Right hindlimb (tissue), 1 donor: Measurements from ENCODE around the gene LDAF1.

Experiments used
- DNase-seq: peaks from one replicate; pipeline ENCODE4 v3.0.0-alpha.2; 2018

LDAF1 gene

DNA sequence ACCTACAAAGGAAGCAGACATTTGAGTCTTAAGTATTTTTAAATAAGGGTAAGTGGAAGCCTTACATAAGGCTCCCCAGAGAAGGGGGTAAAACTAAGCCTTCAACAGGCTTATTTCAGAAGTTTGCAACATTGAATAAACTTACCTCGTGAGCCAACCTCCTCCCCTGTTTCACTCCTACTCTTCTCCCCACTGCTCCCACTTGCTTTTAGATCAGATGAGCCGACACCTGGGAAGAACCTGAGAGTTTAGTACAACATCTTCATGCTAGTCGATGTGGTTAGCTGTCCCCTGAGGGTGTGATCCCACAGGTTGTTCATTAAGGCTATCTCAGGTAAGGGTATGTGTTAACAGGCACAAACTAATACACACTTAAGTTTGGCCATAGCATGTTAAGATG is 39.1 kb downstream of the LDAF1 start:
- DNase-seq, result no peak

DNA sequence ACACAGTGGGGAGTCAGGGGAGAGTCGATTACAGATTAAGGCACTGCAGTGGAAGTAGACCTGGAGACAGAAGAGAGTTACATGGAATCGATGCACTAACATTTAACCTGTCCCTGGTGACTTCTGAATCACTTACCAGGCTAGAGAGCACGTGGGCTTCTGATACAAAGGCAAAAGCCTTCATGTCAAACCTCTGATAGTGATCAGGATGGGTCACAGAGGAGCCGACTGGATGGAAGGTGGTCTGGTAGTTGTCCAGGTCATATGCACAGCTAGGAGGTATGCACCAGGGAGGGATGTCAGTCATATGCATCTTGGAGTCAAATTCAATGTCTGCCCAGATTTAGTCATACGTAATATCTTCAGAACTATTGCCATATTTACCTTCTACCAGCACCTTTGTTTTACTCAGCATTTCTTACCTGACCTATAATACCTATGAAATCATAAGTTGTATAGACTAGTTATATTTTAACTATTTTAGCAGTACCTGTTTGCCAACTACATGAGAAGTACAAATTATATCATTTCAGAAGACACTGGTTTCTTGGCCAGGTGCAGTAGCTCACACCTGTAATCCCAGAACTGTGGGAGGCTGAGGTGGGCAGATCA is 41.2 kb downstream of the LDAF1 start:
- DNase-seq, result no peak

DNA sequence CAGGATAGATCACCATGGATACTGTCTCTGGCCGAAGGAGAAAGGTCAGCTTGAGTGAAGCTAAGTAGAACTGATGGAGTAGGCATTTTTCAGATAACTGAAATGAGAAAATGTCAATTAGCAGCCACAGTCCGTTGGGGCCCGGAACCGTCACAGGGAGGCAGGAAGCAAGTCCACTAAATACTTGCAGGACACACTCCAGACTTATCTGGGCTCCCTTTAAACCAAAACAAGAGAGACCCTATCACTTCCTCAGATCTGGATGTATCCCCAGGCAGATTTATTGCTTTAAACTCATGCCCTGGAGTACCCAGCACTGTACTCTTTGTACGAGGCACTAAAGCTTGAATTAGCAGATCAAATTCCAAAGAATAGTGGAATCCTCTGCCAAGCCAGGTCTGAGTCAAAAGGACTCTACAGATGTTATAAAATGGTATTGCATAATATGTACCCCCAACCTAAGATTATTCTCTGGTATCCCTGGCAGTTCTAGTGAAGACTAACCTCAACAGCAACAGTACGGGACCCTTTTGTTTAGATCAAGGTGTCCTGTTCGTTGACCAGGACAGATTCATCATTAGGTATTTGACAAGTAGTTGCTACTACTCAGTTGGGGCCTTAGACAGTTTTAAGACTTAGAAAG is 44.8 kb downstream of the LDAF1 start:
- DNase-seq, result no peak

GRCh38 chr16:21205303-21205702 is 46.8 kb downstream of the LDAF1 start:
- no peak for DNase-seq

- no peak for DNase-seq
Measured at GRCh38 chr16:21206550-21206949, 48.1 kb downstream of the LDAF1 start.

GRCh38 chr16:21208446-21209230 is 50.2 kb downstream of the LDAF1 start:
- no peak for DNase-seq

- DNase-seq, result no peak
Measured at GRCh38 chr16:21211486-21211885, 53.0 kb downstream of the LDAF1 start, which contains the start of gene ZP2. ZP2 (minus strand) TSS chr16:21211574; CDS start chr16:21211547, 27 bp downstream.

DNA sequence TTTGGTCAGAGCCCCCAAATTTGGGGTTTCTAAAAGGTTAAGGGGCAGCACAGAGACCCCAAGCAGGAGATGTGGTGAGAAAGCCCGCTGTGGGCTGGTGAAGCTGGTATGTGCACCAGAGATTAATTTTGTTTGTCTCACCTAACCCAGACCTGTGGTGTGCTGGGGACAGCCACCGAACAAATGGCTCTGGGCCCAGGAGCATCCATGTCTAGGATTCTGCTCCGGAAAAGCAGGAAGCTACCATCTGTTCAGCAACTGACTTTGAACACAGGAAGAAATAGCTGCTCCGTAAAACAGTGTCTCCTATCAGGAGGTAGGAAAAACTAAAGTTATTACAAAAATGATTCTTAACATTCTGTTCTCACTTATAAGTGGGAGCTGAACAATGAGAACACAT is 55.6 kb downstream of the LDAF1 start:
- no peak for DNase-seq

GRCh38 chr16:21217121-21217520 is 58.6 kb downstream of the LDAF1 start:
- DNase-seq, result no peak

- DNase-seq, result no peak
Measured at GRCh38 chr16:21218153-21218552, 59.7 kb downstream of the LDAF1 start.

- DNase-seq, result no peak
Measured at GRCh38 chr16:21219551-21219950, 61.1 kb downstream of the LDAF1 start.

GRCh38 chr16:21222495-21223337 is 64.2 kb downstream of the LDAF1 start:
- no peak for DNase-seq

GRCh38 chr16:21223787-21224186 is 65.3 kb downstream of the LDAF1 start:
- no peak for DNase-seq

- DNase-seq, result no peak
Measured at GRCh38 chr16:21224800-21225199, 66.3 kb downstream of the LDAF1 start.

DNA sequence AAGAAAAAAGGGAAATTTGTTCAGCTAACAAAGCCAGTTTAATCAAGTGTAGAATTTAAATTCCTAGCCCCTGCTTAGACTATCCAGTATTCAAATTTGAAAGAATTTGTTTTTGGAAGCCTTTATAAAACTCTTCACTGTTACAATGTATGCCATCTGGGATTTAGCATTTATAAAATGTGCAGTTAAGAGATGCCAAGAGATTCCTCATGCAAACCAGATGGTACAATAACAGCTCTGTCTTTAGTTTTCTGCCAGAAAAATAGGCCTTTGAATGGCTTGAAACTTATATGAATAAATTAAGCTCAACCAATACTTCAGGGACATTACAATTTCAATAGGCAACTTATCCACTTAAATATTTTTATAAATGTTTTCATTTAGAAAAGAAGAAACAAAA is 68.3 kb downstream of the LDAF1 start:
- DNase-seq, result no peak

DNA sequence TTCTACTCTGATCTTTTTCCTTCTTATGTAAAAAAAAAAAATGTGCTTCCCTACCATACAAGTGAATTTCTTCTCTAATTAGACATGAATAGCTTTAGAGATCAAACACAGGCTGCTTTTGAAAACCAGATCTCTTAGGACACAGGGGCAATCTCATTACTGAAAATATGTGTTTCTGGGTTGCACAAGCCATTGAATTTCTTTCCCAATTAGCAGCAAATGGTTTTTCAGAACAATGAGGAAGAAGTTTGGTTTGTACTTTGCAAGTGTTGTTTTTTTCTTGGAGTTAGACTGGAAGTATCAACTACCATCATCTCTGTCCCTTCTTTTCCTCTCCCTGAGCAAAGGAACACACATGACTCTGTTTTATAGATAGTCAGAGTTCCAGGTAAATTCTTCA is 69.4 kb downstream of the LDAF1 start:
- DNase-seq, result no peak

- DNase-seq, result no peak
Measured at GRCh38 chr16:21228361-21228872, 69.9 kb downstream of the LDAF1 start.
